ENCODE measurements around the gene SMARCAL1.

The SMARCAL1 gene

GRCh38 chr2:216477283-216478035 is 65.2 kb downstream of the SMARCAL1 start:
- no peak for DNase-seq

DNA sequence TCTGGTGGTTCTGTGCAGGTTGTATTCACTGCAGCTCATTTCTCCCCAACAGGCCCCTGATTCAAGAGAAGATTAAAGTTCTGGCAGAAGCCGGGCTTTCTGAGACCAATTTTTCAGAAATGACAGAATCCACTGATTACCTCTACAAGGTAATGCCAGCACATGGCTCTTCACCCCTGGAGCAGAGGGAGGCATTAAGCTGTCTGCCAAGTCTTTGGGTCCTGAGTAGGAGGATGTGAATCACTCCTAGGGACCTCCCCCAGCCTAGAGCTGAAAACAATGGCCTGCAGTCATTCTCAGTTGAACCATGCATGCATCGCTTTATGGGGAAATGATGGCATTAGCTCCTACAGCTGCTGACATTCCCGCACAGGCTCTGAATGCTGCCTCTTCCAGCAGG is 65.9 kb downstream of the SMARCAL1 start:
- DNase-seq: peak; percentile 81

DNA sequence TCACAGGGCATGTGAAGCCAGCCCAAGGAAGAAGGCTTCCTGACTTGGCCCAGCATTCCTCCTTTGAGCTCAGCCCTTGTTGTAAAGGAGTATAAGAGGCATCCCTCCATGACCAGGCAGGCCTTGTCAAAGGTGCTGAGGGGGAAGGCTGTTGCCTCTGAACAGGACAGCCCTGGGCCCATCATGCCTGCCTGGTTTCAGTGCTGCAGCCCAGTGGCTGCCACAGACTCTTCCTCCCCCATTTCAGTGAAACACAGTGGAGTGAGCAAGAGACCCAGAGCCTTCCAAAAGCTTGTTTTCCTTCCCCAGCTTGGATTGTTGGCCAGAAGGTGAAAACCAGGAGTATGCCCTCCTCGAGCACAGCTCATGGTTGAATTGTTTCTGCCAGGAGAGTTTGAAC is 66.5 kb downstream of the SMARCAL1 start:
- no peak for DNase-seq

GRCh38 chr2:216480221-216480620 is 67.9 kb downstream of the SMARCAL1 start:
- no peak for DNase-seq

GRCh38 chr2:216482640-216483039 is 70.4 kb downstream of the SMARCAL1 start:
- no peak for DNase-seq

DNA sequence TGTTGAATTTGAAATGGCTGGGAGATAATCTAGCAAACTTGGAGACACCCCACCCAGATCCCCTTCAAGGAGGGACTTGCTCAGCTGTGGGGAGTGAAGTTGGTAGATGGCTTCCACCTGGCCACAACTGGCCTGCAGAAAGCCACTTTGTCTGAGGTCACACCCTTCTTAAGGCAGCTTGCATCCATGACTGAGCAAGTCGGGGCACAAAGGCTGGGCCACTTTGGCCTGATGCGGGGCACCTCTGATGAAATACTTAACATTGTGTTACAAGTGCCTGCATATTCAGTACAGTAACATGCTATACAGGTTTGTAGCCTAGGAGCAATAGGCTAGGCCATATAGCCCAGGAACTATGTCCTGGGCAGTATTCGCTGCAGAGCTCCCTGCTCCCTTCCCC is 73.0 kb downstream of the SMARCAL1 start:
- DNase-seq: no peak

- no peak for DNase-seq
Measured at GRCh38 chr2:216485745-216486144, 73.5 kb downstream of the SMARCAL1 start.

DNA sequence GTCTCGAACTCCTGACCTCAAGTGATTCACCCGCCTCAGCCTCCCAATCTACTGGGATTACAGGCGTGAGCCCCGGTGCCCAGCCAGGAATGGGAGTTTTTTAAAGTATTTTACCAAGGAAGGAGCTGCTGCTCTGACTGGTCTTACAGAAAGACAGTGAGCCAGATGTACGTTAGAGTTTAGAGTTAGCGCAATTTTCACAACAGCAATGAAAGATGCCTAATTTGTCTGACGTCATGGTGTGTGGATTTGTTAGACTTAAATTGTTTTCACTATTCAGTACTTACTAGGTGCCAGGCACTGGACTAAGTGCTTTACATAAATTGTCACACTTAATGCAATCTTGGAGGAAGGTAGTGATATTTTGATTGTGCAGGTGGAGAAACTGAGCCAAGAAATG is 74.0 kb downstream of the SMARCAL1 start:
- DNase-seq: no peak

DNA sequence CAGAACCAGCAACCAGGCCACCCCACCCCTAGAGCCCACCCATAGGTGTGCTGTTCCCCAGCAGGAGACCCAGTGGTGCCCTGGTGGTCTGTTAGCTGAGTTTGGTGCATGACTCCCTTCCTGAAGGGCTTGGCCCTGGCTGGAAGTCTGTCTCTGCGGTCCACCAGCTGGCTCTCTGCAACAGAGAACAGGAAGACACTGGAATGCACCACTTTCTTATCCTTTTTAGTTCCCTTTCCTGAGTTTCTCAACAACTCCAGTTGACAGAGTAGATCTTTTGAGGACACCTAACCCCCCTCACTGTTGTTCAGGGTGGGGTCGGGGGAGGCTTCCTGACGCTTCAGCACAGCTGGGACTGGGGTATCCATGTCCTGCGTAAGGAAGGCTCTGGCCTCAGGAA is 74.4 kb downstream of the SMARCAL1 start:
- no peak for DNase-seq

- peak; percentile 83 for DNase-seq
Measured at GRCh38 chr2:216490061-216490460, 77.8 kb downstream of the SMARCAL1 start.

GRCh38 chr2:216491793-216492596 is 79.7 kb downstream of the SMARCAL1 start:
- DNase-seq: peak; percentile 28

DNA sequence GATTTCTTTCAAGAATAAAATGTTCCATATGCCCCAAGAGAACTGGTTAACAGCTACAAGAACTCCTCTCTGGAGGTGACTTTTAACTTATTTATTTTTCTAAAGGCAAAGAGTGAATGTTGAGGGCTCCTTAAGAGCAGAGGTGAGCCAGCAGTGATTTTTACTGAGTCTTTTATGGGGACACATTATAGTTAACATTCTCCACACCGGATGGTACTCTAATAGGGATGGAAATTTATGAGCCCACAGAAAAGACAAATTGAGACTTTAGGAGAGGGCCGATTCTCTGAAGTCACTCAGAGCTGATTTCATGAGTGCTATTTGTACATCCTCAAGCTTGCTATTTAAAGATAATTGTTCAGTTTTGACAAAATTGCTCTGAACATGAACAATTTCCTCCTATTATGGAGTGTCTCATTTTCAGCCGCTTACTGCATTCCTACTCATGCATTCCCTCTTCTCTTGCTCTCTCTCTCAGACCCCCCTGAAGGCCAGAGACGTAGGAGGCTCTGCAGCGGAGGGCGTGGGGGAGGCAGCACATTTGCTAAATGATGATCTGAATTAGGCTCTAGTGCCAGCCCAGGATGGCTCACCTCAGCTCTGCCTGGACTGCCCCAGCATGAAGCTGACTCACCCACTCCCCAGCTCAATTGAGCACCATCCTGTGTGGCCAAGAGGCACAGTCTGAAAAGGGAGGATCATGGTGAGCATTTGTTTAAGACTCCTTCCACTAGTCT is 80.5 kb downstream of the SMARCAL1 start:
- DNase-seq: peak; percentile 98

DNA sequence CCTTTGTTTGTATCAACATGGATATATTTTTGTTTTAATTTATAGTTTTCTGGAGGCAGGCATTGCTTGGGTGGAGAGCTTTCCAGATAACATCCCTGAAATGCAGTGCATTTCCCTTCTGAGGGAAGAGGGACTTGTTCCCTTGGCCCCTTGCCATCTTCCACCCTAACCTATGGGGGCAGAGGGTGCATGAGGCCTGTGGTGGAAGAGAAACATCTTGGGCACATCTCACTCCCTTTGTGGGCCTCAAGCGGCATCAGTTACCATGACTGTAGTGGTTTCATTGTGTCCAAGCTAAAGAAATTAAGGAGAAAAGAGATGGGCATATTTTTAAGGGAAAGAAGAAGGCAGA is 81.0 kb downstream of the SMARCAL1 start:
- DNase-seq: no peak

GRCh38 chr2:216495656-216496055 is 83.4 kb downstream of the SMARCAL1 start:
- DNase-seq: peak; percentile 75

GRCh38 chr2:216497382-216498069 is 85.2 kb downstream of the SMARCAL1 start:
- DNase-seq: no peak

- no peak for DNase-seq
Measured at GRCh38 chr2:216498070-216498378, 85.7 kb downstream of the SMARCAL1 start.

GRCh38 chr2:216498379-216499352 is 86.4 kb downstream of the SMARCAL1 start, which contains the start of gene RPL37A:
TSS of gene RPL37A (plus strand) at chr2:216498844. CDS start at chr2:216498875, 31 bp downstream.
- DNase-seq: peak; percentile 97

- no peak for DNase-seq
Measured at GRCh38 chr2:216499641-216500218, 87.4 kb downstream of the SMARCAL1 start.

DNA sequence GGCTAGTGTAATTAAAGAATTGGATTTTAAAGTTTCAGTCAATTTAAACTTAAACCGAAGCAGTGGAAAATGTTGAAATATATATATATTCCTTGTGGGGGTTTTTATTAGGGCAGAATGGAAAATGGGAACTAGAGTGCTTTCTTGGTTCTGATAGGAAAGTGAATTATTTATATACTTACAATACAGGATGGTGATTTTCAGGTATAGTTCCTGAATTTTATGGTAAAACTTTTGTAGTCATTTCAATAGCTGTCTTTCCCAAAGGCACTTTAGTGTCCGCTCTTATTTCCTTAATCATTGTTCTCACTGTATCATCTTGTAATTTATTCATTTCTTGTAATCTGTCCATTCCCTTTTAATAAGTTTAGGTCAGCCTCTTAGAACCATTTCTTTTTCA is 88.3 kb downstream of the SMARCAL1 start:
- no peak for DNase-seq

DNA sequence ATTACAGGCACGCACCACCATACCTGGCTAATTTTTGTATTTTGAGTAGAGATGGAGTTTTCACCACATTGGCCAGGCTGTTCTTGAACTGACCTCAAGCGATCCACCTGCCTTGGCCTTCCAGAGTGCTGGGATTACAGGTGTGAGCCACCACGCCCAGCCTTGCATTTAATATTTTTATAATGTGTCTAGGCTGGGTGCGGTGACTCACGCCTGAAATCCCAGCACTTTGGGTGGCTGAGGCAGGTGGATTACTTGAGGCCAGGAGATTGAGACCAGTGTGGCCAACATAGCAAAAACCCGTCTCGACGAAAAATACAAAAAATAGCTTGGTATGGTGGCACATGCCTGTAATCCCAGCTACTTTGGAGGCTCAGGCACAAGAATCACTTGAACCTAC is 89.6 kb downstream of the SMARCAL1 start:
- DNase-seq: no peak

DNA sequence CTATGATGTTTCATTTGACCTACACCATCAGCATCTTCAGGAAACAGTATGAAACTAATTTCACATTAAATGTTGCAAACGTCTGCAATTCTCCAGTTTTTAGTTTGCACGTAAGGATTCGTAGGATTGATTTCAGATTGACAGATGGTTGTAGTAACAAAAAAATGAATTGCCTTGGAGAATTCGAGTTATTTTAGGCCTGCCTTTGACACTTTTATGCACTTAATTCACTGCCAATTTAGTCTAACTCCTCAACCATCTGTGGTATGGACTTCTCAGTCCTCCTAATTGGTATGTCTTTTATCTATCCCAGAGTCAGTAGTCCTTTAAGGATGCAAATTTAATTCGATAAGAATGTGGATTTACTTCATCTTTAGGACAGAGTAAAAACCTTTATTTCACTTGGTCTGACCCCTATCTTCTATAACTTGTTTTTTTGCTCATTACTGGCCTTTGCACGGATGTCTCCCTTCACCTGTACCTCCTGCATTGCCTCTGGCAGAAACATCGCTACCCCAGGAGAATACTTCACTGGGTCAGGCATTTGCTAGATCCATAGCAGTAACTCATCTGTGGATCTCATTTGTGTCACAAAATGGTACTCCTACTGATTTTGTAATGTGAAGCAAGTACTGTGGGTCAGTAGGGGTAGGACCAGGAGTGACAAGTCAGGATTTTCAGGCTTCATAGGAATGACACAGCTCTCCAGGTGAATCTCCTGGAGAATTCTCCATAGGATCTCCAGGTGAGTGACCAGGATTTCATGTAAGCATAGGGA is 90.3 kb downstream of the SMARCAL1 start:
- DNase-seq: no peak
